Measurements from ENCODE around the gene STAMBPL1.
A peak's percentile ranks its signal among the peaks of the same experiment; 100 is the strongest.
"Not testable (repeated sequence)": the region's sequence is repeated elsewhere in the genome, so short reads cannot be mapped to it uniquely, and the experiment has no call there.

Gene STAMBPL1

DNA sequence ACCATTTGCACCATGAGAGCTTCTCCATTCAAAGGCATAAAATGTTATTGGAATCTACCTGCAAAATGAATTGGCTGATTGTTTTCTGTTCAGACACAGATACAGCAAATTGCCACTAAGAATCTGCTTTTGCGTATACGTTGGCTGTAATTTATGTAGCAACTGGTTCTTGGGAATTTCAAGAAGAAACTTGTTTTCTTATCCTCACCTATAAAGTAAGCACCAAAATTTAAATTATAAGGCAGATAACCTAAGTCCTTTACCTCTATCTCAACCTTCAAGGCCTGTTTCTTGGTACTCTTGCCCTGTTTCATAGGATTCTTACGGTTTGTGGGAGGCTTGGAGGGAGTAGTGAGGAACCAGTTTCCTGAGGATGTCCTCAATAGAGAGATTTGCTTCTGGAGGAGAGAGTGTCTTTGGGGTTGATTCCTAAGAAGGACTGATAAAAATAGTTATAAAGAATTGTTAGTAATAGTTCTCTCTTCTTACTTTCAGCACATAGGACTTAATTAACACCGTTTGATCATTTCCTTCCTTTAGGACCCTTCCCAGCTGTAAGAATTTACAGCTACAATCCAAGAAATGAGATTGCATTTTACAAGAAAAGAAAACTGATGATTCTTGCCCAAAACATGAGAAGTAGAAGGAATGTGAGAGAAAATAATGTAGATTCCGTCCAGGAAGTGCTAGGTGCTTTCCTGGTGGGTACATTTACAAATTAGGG lies 2.0 kb downstream of the STAMBPL1 start:
- H3K4me3 ChIP-seq (ENCODE audit: low read length): no peak overlapping the region
- TF ChIP-seq, protein P1, sequence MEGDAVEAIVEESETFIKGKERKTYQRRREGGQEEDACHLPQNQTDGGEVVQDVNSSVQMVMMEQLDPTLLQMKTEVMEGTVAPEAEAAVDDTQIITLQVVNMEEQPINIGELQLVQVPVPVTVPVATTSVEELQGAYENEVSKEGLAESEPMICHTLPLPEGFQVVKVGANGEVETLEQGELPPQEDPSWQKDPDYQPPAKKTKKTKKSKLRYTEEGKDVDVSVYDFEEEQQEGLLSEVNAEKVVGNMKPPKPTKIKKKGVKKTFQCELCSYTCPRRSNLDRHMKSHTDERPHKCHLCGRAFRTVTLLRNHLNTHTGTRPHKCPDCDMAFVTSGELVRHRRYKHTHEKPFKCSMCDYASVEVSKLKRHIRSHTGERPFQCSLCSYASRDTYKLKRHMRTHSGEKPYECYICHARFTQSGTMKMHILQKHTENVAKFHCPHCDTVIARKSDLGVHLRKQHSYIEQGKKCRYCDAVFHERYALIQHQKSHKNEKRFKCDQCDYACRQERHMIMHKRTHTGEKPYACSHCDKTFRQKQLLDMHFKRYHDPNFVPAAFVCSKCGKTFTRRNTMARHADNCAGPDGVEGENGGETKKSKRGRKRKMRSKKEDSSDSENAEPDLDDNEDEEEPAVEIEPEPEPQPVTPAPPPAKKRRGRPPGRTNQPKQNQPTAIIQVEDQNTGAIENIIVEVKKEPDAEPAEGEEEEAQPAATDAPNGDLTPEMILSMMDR (IDR thresholded peaks at IDR 0.05; ENCODE audit: insufficient read depth, low read depth, low read length, missing control alignments): no peak

DNA sequence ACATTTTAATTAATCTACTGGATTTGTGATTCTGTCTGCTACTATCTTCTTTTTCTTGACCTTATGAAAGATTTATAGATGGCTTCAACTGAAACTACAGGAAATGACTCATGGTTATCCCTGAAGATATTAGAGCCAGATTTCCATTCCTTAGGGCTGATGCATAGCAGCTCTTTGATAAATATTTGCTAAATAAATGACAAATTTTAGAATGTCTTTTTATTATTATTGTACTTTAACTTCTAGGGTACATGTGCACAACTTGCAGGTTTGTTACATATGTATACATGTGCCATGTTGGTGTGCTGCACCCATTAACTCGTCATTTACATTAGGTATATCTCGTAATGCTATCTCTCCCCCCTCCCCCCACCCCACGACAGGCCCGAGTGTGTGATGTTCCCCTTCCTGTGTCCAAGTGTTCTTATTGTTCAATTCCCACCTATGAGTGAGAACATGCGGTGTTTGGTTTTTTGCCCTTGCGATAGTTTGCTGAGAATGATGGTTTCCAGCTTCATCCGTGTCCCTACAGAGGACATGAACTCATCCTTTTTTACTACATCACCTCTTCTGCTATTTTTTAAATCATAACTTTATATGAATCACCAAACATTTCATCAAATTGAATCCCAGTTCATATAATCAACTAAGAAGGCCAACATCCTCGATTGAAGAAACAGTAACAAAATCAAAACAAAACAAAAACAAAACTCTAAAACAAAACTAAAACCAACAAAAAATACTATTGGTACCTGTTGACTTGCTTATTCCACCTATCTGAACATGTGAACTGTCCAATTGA lies 2.8 kb downstream of the STAMBPL1 start:
- DNase-seq (ENCODE audit: low read depth): peak; percentile 72
- H3K4me3 ChIP-seq (ENCODE audit: low read length): not testable (repeated sequence)

More for the DNA sequence above, 2.0 kb downstream of the STAMBPL1 start:
- no peak for DNase-seq (ENCODE audit: low read depth)

DNA sequence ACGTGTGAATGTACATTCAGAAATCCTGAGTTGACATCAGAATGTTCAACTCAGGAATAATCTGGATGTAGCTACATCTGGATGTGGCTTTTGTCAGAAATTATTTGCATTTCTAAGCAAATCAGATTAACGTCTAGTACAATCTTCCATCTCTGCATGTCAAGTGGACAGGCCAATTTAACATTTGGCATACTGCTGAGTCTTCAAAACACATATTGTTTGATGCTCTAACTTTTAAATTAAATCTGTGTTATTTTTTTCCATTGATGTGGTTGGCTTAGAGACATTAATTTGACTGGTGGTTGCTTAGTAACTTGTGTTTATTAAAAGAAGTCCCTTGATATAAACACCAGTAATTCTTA lies 3.4 kb downstream of the STAMBPL1 start:
- H3K4me3 ChIP-seq (ENCODE audit: low read length): no peak overlapping the region
- TF ChIP-seq, protein P1 (IDR thresholded peaks at IDR 0.05; ENCODE audit: insufficient read depth, low read depth, low read length, missing control alignments): no peak
- no peak for DNase-seq (ENCODE audit: low read depth)

DNA sequence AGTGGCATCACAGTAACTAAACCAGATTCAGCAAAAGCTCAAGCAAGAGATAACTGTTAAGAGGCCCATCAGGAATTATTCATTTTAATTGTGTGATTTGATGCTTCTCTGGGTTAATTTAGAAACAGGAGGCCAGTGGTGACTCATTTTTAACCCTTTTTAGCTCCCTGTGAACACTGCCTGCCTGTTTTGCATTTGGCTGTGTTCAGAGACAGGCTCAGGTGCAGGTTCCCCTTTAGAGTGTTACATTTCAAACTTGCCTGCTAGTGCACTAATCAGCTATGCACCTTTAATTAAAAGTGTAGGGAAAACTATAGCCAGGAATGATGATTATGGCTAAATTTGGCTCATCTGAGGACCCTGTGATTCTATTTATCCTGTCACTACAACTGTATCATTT lies 6.5 kb downstream of the STAMBPL1 start:
- H3K4me3 ChIP-seq (ENCODE audit: low read length): no peak overlapping the region
- no peak for DNase-seq (ENCODE audit: low read depth)
- TF ChIP-seq, protein P1 (IDR thresholded peaks at IDR 0.05; ENCODE audit: insufficient read depth, low read depth, low read length, missing control alignments): no peak

DNA sequence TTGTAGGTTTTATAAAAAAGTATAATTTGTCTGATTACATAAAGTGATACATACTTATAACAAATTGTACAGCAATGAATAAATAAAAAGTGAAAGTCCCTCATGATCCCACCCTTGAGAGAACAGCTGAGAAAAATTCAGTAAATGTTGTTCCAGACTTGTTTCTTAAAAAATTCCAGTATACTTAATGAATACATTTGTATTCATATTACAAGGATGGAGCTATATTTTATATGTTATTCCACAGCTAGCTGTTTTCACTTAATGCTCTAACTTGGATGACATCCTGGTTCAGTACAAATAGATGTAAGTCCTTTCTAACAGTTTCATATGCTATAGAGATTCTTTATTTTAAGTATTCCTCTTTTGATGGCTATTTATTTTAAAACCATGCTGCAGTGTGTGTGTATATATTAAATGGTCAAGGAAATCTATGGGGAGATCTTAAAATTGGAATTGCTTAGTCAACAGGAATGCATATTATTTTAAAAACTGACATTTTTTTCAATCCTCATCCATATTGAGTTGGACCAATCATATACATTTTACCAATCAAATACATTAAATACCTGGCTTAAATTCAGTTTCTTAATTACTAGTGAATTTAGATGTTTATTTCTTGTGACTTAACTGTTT lies 8.9 kb downstream of the STAMBPL1 start:
- DNase-seq (ENCODE audit: low read depth): no peak
- TF ChIP-seq, protein P1 (IDR thresholded peaks at IDR 0.05; ENCODE audit: insufficient read depth, low read depth, low read length, missing control alignments): no peak
- no peak overlapping the region for H3K4me3 ChIP-seq (ENCODE audit: low read length)

DNA sequence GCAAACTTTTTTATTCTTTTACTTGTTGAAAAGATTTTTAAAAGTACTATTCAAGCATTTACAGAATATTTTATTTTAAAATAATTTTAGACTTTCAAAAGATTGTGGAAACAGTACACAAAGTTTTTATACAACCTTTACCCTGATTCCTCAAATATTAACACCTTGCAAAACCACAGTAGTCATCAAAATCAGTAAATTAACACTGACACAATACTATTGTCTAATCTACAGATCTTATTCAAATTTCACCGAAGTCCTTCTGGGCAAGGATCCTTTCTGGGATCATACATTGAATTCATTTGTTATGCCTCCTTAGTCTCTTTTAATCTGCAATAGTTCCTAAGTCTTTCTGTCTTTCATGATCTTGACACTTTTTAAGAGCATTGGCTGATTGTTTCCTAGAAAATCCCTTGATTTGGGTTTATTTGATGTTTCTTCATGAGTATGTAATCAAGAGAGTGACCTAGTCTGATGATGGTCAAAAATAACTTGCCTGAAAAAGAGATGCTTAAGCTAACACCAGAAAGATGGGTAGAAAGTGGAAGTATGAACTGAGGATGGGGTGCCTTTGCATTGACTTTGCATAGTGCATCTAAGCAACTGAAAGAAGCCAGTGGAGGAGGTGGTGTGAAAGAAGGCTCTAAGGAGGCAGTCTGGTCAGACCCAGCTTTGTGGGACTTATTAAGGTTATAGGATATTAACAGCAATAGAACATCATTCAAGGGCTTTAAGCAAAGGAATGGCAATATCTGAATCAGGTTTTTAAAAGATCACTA lies 9.7 kb downstream of the STAMBPL1 start:
- no peak overlapping the region for H3K4me3 ChIP-seq (ENCODE audit: low read length)
- TF ChIP-seq, protein P1 (IDR thresholded peaks at IDR 0.05; ENCODE audit: insufficient read depth, low read depth, low read length, missing control alignments): no peak
- no peak for DNase-seq (ENCODE audit: low read depth)

Measured in epithelial cell of esophagus (primary cell).